Mesenchymal stem cell (in vitro differentiated cells and primary cell): ENCODE measurements around the gene IDH2.

Experiments used
- DNase-seq: peaks from one replicate; pipeline ENCODE4 v3.0.0-alpha.2; 2013
- H2AFZ ChIP-seq: one replicate; pipeline ENCODE4 v1.6.1; 2013; ENCODE audit warnings: low read depth, mild to moderate bottlenecking, control low read depth, inconsistent platforms, low read length, moderate library complexity
- H2AK5ac ChIP-seq: 2 replicates; pipeline ENCODE4 v1.6.1; 2013; ENCODE audit warnings: low read length, moderate library complexity, mild to moderate bottlenecking, inconsistent platforms; ENCODE audit not compliant: severe bottlenecking
- H2BK120ac ChIP-seq: one replicate; pipeline ENCODE4 v1.6.1; 2013; ENCODE audit warnings: low read depth, mild to moderate bottlenecking, inconsistent platforms, low read length, moderate library complexity
- H2BK12ac ChIP-seq, 2 experiments: one replicate each; pipeline ENCODE4 v1.6.1; 2013; ENCODE audit warnings: inconsistent platforms in 2 of 2, low read length in 2 of 2, mild to moderate bottlenecking in 2 of 2, moderate library complexity in 2 of 2, control low read depth in 1 of 2
- H2BK15ac ChIP-seq: one replicate; pipeline ENCODE4 v1.6.1; 2013; ENCODE audit warnings: mild to moderate bottlenecking, low read depth, inconsistent platforms; ENCODE audit not compliant: poor library complexity, severe bottlenecking
- H2BK5ac ChIP-seq: 2 replicates; pipeline ENCODE4 v1.6.1; 2013; ENCODE audit warnings: low read depth, mild to moderate bottlenecking, low read length, control low read depth, inconsistent platforms; ENCODE audit not compliant: poor library complexity, severe bottlenecking
- H3K14ac ChIP-seq, 2 experiments: one replicate each; pipeline ENCODE4 v1.6.1; 2013; ENCODE audit warnings: inconsistent platforms in 2 of 2, low read length in 2 of 2, control low read depth in 1 of 2, mild to moderate bottlenecking in 1 of 2, moderate library complexity in 1 of 2
- H3K18ac ChIP-seq, 2 experiments: one replicate each; pipeline ENCODE4 v1.6.1; 2013; ENCODE audit warnings: inconsistent platforms in 2 of 2, low read length in 2 of 2, control low read depth in 1 of 2, low read depth in 1 of 2, mild to moderate bottlenecking in 1 of 2
- H3K23ac ChIP-seq, 2 experiments: one replicate each; pipeline ENCODE4 v1.6.1; 2013; ENCODE audit warnings: inconsistent platforms in 2 of 2, low read length in 2 of 2, mild to moderate bottlenecking in 2 of 2, moderate library complexity in 2 of 2, control low read depth in 1 of 2
- H3K27ac ChIP-seq: 2 replicates; pipeline ENCODE4 v1.5.1; 2013; ENCODE audit warnings: mild to moderate bottlenecking, moderate library complexity, low read length, control low read depth, inconsistent platforms; ENCODE audit not compliant: poor library complexity, severe bottlenecking
- H3K27me3 ChIP-seq, 2 experiments: 2 replicates each; pipeline versions ENCODE4 v1.6.1 to v1.7.0; 2013; ENCODE audit warnings: low read length in 2 of 2, mild to moderate bottlenecking in 2 of 2, moderate library complexity in 2 of 2, control low read depth in 1 of 2, inconsistent platforms in 1 of 2; ENCODE audit not compliant: control insufficient read depth in 1 of 2, insufficient read depth in 1 of 2
- H3K36me3 ChIP-seq, 2 experiments: 2 replicates each; pipeline versions ENCODE4 v1.6.1 to v1.7.0; 2013; ENCODE audit warnings: low read length in 2 of 2, control low read depth in 1 of 2, inconsistent platforms in 1 of 2, low read depth in 1 of 2, mild to moderate bottlenecking in 1 of 2; ENCODE audit not compliant: insufficient read depth in 2 of 2, control insufficient read depth in 1 of 2
- H3K4ac ChIP-seq, 2 experiments: one replicate each; pipeline ENCODE4 v1.6.1; 2013; ENCODE audit warnings: inconsistent platforms in 2 of 2, low read length in 2 of 2, mild to moderate bottlenecking in 2 of 2, moderate library complexity in 2 of 2, control low read depth in 1 of 2, low read depth in 1 of 2
- H3K4me1 ChIP-seq: 2 replicates; pipeline ENCODE4 v1.6.1; 2013; ENCODE audit warnings: low read depth, low read length, control low read depth; ENCODE audit not compliant: control insufficient read depth, insufficient read depth
- H3K4me2 ChIP-seq: 2 replicates; pipeline ENCODE4 v1.6.1; 2013; ENCODE audit warnings: low read length, mild to moderate bottlenecking, inconsistent platforms; ENCODE audit not compliant: poor library complexity, severe bottlenecking
- H3K4me3 ChIP-seq, 2 experiments: 2 replicates each; pipeline versions ENCODE4 v1.5.1 to v1.7.0; 2013; ENCODE audit warnings: low read length in 2 of 2, mild to moderate bottlenecking in 2 of 2, control low read depth in 1 of 2, low read depth in 1 of 2; ENCODE audit not compliant: insufficient read depth in 1 of 2
- H3K79me1 ChIP-seq: replicated peaks from 2 replicates; pipeline ENCODE4 v1.6.1; 2013; ENCODE audit warnings: mild to moderate bottlenecking, control low read depth, low read length, inconsistent platforms; ENCODE audit not compliant: poor library complexity, severe bottlenecking
- H3K9ac ChIP-seq: 2 replicates; pipeline ENCODE4 v1.7.0; 2013; ENCODE audit warnings: mild to moderate bottlenecking, low read length, moderate library complexity
- H3K9me3 ChIP-seq: 2 replicates; pipeline ENCODE4 v1.7.0; 2013; ENCODE audit warnings: mild to moderate bottlenecking, low read length; ENCODE audit not compliant: control insufficient read depth
- H4K8ac ChIP-seq: one replicate; pipeline ENCODE4 v1.6.1; 2013; ENCODE audit warnings: inconsistent platforms, mild to moderate bottlenecking, low read length, moderate library complexity
- H4K91ac ChIP-seq: one replicate; pipeline ENCODE4 v1.6.1; 2013; ENCODE audit warnings: mild to moderate bottlenecking, low read length, inconsistent platforms
- WGBS: methylation state at CpG from one replicate; pipeline ENCODE4 v1.1.7; 2013; ENCODE audit warnings: mixed read lengths; 5-methylcytosine and 5-hydroxymethylcytosine counted together

The IDH2 gene

DNA sequence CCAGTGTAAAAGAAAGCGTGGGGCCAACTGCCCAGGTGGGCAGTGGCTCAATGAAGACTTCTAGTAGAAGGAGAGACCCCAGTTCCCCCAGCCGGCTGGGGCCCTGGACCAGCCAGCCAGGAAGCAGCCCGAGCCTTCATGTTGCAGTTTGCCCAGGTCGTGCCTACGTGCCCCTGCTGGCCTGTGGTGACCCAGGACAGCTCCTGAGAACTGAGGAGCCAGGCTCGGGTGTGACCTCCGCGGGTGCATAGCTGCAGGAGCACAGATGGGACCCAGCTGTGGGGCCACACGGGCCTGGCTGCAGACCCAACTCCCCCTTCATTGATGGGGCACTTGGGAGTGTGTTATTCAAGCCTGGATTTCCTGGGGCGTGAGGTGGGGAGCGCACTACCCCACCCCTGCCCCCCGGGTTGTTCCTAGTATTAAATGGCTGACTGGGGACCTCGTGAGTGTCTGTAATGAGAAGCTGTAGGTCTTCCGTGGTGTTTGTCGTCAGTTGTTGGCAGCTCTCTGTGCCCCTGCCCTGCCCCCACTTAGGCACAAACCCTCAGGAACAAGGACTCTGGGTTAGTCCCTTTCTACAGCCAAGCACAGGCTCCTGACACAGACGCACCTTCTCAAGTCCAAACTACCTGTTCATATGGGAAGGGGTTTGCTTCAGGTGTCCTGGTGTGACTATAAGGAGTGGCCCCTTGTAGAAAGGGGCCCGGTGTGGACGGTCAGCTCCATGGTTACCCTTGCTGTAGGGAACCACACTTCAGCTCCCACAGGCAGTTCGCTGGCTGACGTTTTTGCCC, 39.1 kb downstream of the IDH2 start:
- peaks cover 15 to 18% of the 10 kb centered on the region in 2 experiments for H3K36me3 ChIP-seq
- H2AK5ac ChIP-seq: peak overlapping the region; percentile 42
- 80% methylated on average over 19 of the region's 20 CpGs for WGBS
- no peak overlapping the region for H2AFZ ChIP-seq
- H3K4me3 ChIP-seq: no peak overlapping the region
- peak overlapping the region in 1 of 2 experiments; percentile 13 for H3K18ac ChIP-seq
- peaks cover 42% of the 10 kb centered on the region for H3K4me1 ChIP-seq
- H3K27ac ChIP-seq: no peak overlapping the region
- DNase-seq: no peak
- no peak overlapping the region for H3K4me2 ChIP-seq
- peaks cover 47% of the 10 kb centered on the region for H3K79me1 ChIP-seq
- H3K14ac ChIP-seq: no peak overlapping the region
- peak overlapping the region; percentile 57 for H2BK15ac ChIP-seq
- H3K23ac ChIP-seq: no peak overlapping the region
- no peak overlapping the region for H3K9ac ChIP-seq
- no peaks in the 10 kb centered on the region for H3K9me3 ChIP-seq
- no peaks in the 10 kb centered on the region for H3K27me3 ChIP-seq
- H4K8ac ChIP-seq: peak overlapping the region; percentile 39
- no peak overlapping the region for H2BK5ac ChIP-seq
- H2BK12ac ChIP-seq: peak overlapping the region in 1 of 2 experiments; percentile 12
- peak overlapping the region; percentile 29 for H4K91ac ChIP-seq
- no peak overlapping the region for H2BK120ac ChIP-seq
- peak overlapping the region in 1 of 2 experiments; percentile 32 for H3K4ac ChIP-seq

DNA sequence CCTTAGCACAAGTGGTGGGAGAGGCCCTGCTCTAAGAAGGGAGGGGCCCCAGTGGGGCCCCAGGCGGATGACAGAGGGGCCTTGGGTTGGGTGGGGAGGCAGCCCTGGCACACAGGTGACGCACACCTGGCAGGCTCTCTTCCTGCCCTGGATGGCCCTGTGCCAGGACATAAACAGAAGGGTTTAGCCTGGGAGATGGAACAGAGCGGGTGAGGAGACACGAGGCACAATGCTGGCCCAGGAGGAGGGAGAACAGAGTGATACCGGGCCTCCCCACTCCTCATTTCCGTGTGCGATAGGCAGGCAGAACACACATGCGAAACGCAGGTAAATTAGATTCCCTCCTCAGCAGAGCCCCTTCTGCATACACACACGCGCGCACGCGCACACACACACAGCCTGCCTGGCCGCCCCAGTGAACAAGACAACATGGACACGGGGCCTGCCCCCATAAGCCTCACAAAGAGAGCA, 39.8 kb downstream of the IDH2 start:
- no peak overlapping the region for H2BK5ac ChIP-seq

DNA sequence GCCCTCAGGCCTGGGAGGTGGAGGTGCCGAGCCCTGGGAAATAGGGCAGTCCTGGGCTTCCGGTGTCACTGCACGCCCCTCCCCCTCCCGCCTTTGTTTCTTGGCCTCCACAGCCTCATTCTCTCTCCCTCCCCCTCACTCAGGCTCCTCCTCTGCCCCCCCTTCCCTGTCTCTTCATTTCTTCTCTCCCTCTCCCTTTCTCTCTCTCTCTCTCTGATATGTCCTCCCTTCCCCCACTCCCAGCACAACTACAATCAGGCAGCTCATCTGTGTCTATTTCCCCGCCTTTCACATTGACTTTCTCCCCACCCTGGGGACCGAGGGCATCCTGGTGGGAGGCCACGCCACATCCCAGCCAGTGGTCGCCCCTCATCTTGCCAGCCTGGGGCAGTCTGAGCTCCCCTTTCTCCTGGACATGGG, 40.2 kb downstream of the IDH2 start:
- Histone ChIP-seq H3K9ac (no peak overlapping the region), H2BK120ac (peak overlapping the region; percentile 37), H4K91ac (peak overlapping the region; percentile 72), H3K14ac (peak overlapping the region in 1 of 2 experiments; percentile 84), H3K27me3 (no peaks in the 10 kb centered on the region), H3K36me3 (peaks cover 7 to 8% of the 10 kb centered on the region in 2 experiments), H2BK12ac (peak overlapping the region; percentile 4 to 85), H2AK5ac (peak overlapping the region; percentile 58), H3K27ac (no peak overlapping the region), H3K9me3 (no peaks in the 10 kb centered on the region), H2BK5ac (no peak overlapping the region), H3K4ac (peak overlapping the region; percentile 20 to 34), H3K4me3 (no peak overlapping the region), H2BK15ac (peak overlapping the region; percentile 23), H3K23ac (no peak overlapping the region), H3K4me1 (peaks cover 42% of the 10 kb centered on the region), H3K4me2 (no peak overlapping the region), H3K18ac (peak overlapping the region; percentile 54 to 56), H4K8ac (peak overlapping the region; percentile 87), H2AFZ (no peak overlapping the region), H3K79me1 (peaks cover 46% of the 10 kb centered on the region)
- DNase-seq: peak; percentile 31
- 51% methylated on average over 8 of the region's 8 CpGs for WGBS

More for the DNA sequence above, 39.8 kb downstream of the IDH2 start:
- peak overlapping the region; percentile 23 for H2BK15ac ChIP-seq
- H3K27me3 ChIP-seq: no peaks in the 10 kb centered on the region
- no peak overlapping the region for H3K27ac ChIP-seq
- H3K36me3 ChIP-seq: peaks cover 8 to 12% of the 10 kb centered on the region in 2 experiments
- peak overlapping the region; percentile 37 for H2BK120ac ChIP-seq
- H3K79me1 ChIP-seq: peaks cover 47% of the 10 kb centered on the region
- no peak overlapping the region for H3K4me2 ChIP-seq
- H2AFZ ChIP-seq: no peak overlapping the region
- no peak for DNase-seq
- peaks cover 42% of the 10 kb centered on the region for H3K4me1 ChIP-seq
- H3K4me3 ChIP-seq: no peak overlapping the region
- peak overlapping the region in 1 of 2 experiments; percentile 8 for H2BK12ac ChIP-seq
- H2AK5ac ChIP-seq: peak overlapping the region; percentile 58
- no peak overlapping the region for H3K23ac ChIP-seq
- peak overlapping the region in 1 of 2 experiments; percentile 67 for H3K14ac ChIP-seq
- H4K91ac ChIP-seq: no peak overlapping the region
- peak overlapping the region in 1 of 2 experiments; percentile 34 for H3K4ac ChIP-seq
- H3K9ac ChIP-seq: no peak overlapping the region
- peak overlapping the region; percentile 34 to 54 for H3K18ac ChIP-seq
- H4K8ac ChIP-seq: no peak overlapping the region
- 85% methylated on average over 16 of the region's 16 CpGs for WGBS
- no peaks in the 10 kb centered on the region for H3K9me3 ChIP-seq

DNA sequence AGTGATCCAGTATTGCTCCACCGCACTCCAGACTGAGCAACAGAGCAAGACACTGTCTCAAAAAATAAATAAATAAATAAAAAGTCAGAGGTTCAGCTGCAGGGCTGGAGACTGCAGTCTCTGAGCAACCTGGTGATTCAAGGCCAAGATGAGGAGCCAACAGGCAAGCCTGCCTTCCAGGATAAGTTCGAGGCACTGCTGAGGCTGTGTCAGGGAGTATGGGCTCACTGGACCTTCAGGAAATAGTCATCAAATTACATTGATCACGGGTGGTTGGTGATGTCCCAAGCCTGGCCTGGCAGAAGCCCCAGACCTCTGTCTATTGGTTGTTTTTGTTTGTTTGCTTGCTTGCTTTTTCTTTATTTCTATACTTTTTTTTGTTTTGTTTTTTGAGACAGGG, 41.5 kb downstream of the IDH2 start:
- Histone ChIP-seq H3K18ac (peak overlapping the region in 1 of 2 experiments; percentile 75), H2AFZ (no peak overlapping the region), H4K91ac (no peak overlapping the region), H2AK5ac (no peak overlapping the region), H4K8ac (no peak overlapping the region), H2BK120ac (no peak overlapping the region), H3K27ac (no peak overlapping the region), H3K4ac (no peak overlapping the region), H3K79me1 (peaks cover 47% of the 10 kb centered on the region), H3K14ac (no peak overlapping the region), H3K23ac (peak overlapping the region in 1 of 2 experiments; percentile 17), H2BK15ac (no peak overlapping the region), H2BK5ac (no peak overlapping the region), H3K36me3 (peaks cover 8 to 10% of the 10 kb centered on the region in 2 experiments), H3K4me1 (peaks cover 42% of the 10 kb centered on the region), H3K4me3 (no peak overlapping the region), H3K9me3 (no peaks in the 10 kb centered on the region), H3K27me3 (no peaks in the 10 kb centered on the region), H3K9ac (peak overlapping the region; percentile 26), H3K4me2 (no peak overlapping the region), H2BK12ac (no peak overlapping the region)
- 54% methylated on average over 2 of the region's 3 CpGs for WGBS
- DNase-seq: no peak
